Measurements from ENCODE around the gene SPRR2A. TPM values are rescaled to one million over a fixed set of nuclear protein-coding genes. Genes with fewer than 3 reads are reported as not detected.
"Not testable (repeated sequence)": the region's sequence is repeated elsewhere in the genome, so short reads cannot be mapped to it uniquely, and the experiment has no call there.

SPRR2A gene
- total and polyA plus RNA-seq, 12 donors: 0.97 to 0.98 TPM; not detected in 10

GRCh38 chr1:153024413-153024812 lies 32.9 kb downstream of the SPRR2A start:
- Histone ChIP-seq H3K27me3 (no peaks in the 10 kb centered on the region), H3K4me3 (no peak overlapping the region), H3K4me1 (replicated peaks in 1 of 2) (no peaks in the 10 kb centered on the region), H3K36me3 (replicated peaks in 1 of 2) (no peaks in the 10 kb centered on the region), H3K27ac (no peak overlapping the region), H3K9me3 (replicated peaks in 1 of 3) (no peaks in the 10 kb centered on the region)
- no peak for TF ChIP-seq CTCF (IDR thresholded peaks at IDR 0.05)
- no peak for TF ChIP-seq POLR2A (IDR thresholded peaks at IDR 0.05)
- WGBS, 4 donors: 71 to 91% (median 85%) methylated on average over 1 of the region's 1 CpG
- intact Hi-C loops (cut with DNase I): no loop called here
- no peak for DNase-seq

- intact Hi-C loops (cut with DNase I): no loop called here
- Histone ChIP-seq H3K27ac (no peak overlapping the region), H3K4me1 (replicated peaks in 1 of 2) (no peaks in the 10 kb centered on the region), H3K27me3 (no peaks in the 10 kb centered on the region), H3K36me3 (replicated peaks in 1 of 2) (no peaks in the 10 kb centered on the region), H3K9me3 (replicated peaks in 1 of 3) (no peaks in the 10 kb centered on the region), H3K4me3 (no peak overlapping the region)
- peak in 5 of 7 donors; percentile 26 to 56 (median 42) for DNase-seq
- TF ChIP-seq POLR2A (IDR thresholded peaks at IDR 0.05): no peak
- TF ChIP-seq CTCF (IDR thresholded peaks at IDR 0.05): no peak
- WGBS, 4 donors: 62 to 77% (median 67%) methylated on average over 4 to 7 of the region's 7 CpGs
Measured at GRCh38 chr1:153023109-153023508, 34.2 kb downstream of the SPRR2A start.

GRCh38 chr1:153022340-153022739 lies 35.0 kb downstream of the SPRR2A start:
- H3K4me3 ChIP-seq; intact Hi-C loops (cut with DNase I); H3K27ac ChIP-seq; DNase-seq; H3K9me3 ChIP-seq (replicated peaks in 1 of 3); H3K27me3 ChIP-seq; H3K36me3 ChIP-seq (replicated peaks in 1 of 2); H3K4me1 ChIP-seq (replicated peaks in 1 of 2): not testable (repeated sequence)
- WGBS, 4 donors: 64 to 73% (median 70%) methylated on average over 9 of the region's 9 CpGs

- DNase-seq; intact Hi-C loops (cut with DNase I); H3K9me3 ChIP-seq (replicated peaks in 1 of 3); H3K27ac ChIP-seq; H3K4me1 ChIP-seq (replicated peaks in 1 of 2); H3K36me3 ChIP-seq (replicated peaks in 1 of 2); H3K4me3 ChIP-seq; H3K27me3 ChIP-seq: not testable (repeated sequence)
- 39 to 50% (median 43%) methylated on average over 2 of the region's 2 CpGs for WGBS, 4 donors
Measured at GRCh38 chr1:153021829-153022228, 35.5 kb downstream of the SPRR2A start.

- H3K4me1 ChIP-seq (replicated peaks in 1 of 2); H3K9me3 ChIP-seq (replicated peaks in 1 of 3); H3K27me3 ChIP-seq; DNase-seq; H3K4me3 ChIP-seq; H3K27ac ChIP-seq; H3K36me3 ChIP-seq (replicated peaks in 1 of 2); intact Hi-C loops (cut with DNase I): not testable (repeated sequence)
- WGBS, 4 donors: 80 to 87% (median 83%) methylated on average over 8 of the region's 8 CpGs
Measured at GRCh38 chr1:153011235-153011758, 46.0 kb downstream of the SPRR2A start.

Small RNA genes lying within 50 kb of the gene (small RNA-seq; reads per million reads assigned to genes)
- gene AL356867.1: 0 reads per million in 2 donors
- gene RF00322: 0 reads per million in 2 donors

Other genes with a start within 250 kb of the SPRR2A start
- gene LCE1B, start 245.5 kb downstream of the SPRR2A start, total RNA-seq: not detected
- not detected for gene LCE1B, start 245.5 kb downstream of the SPRR2A start, polyA plus RNA-seq
- gene LCE1A, start 230.0 kb downstream of the SPRR2A start, total RNA-seq: not detected
- gene LCE1A, start 230.0 kb downstream of the SPRR2A start, polyA plus RNA-seq: not detected
- gene LCE6A, start 214.7 kb downstream of the SPRR2A start, total RNA-seq: not detected
- gene LCE6A, start 214.7 kb downstream of the SPRR2A start, polyA plus RNA-seq: not detected
- gene LCE7A, start 197.5 kb downstream of the SPRR2A start, total RNA-seq: not detected
- gene LCE7A, start 197.5 kb downstream of the SPRR2A start, polyA plus RNA-seq: not detected
- gene SMCP, start 179.2 kb downstream of the SPRR2A start, total RNA-seq: not detected
- gene SMCP, start 179.2 kb downstream of the SPRR2A start, polyA plus RNA-seq: not detected
- not detected for gene IVL, start 149.0 kb downstream of the SPRR2A start, total RNA-seq
- under 1 TPM in 2 of 3 donors, not detected in 1; 0.16 to 0.30 TPM for gene IVL, start 149.0 kb downstream of the SPRR2A start, polyA plus RNA-seq
- gene SPRR5, start 110.3 kb downstream of the SPRR2A start, total RNA-seq: not detected
- gene SPRR5, start 110.3 kb downstream of the SPRR2A start, polyA plus RNA-seq: not detected
- gene SPRR4, start 86.9 kb downstream of the SPRR2A start, total RNA-seq: not detected
- not detected for gene SPRR4, start 86.9 kb downstream of the SPRR2A start, polyA plus RNA-seq
- gene SPRR1A, start 73.4 kb downstream of the SPRR2A start, total RNA-seq: not detected
- gene SPRR1A, start 73.4 kb downstream of the SPRR2A start, polyA plus RNA-seq: not detected
- under 1 TPM in 1 of 9 donors, not detected in 8; 0.67 TPM for gene SPRR3, start 55.8 kb downstream of the SPRR2A start, total RNA-seq
- 1 to 10 TPM; 2.2 to 6.1 (median 2.9) TPM for gene SPRR3, start 55.8 kb downstream of the SPRR2A start, polyA plus RNA-seq
- gene SPRR1B, start 26.3 kb downstream of the SPRR2A start, total RNA-seq: under 1 TPM in 1 of 9 donors, not detected in 8; 0.74 TPM
- under 1 TPM in 2 of 3 donors, not detected in 1; 0.74 to 0.80 TPM for gene SPRR1B, start 26.3 kb downstream of the SPRR2A start, polyA plus RNA-seq
- not detected for gene SPRR2D, start 16.4 kb downstream of the SPRR2A start, total RNA-seq
- under 1 TPM in 2 of 3 donors, not detected in 1; 0.71 to 0.88 TPM for gene SPRR2D, start 16.4 kb downstream of the SPRR2A start, polyA plus RNA-seq
- gene SPRR2B, start 14.1 kb upstream of the SPRR2A start, total RNA-seq: under 1 TPM in 1 of 9 donors, not detected in 8; 0.50 TPM
- not detected for gene SPRR2B, start 14.1 kb upstream of the SPRR2A start, polyA plus RNA-seq
- gene SPRR2E, start 37.0 kb upstream of the SPRR2A start, total RNA-seq: not detected
- gene SPRR2E, start 37.0 kb upstream of the SPRR2A start, polyA plus RNA-seq: under 1 TPM in 1 of 3 donors, not detected in 2; 0.54 TPM
- gene SPRR2F, start 56.0 kb upstream of the SPRR2A start, total RNA-seq: not detected
- not detected for gene SPRR2F, start 56.0 kb upstream of the SPRR2A start, polyA plus RNA-seq
- not detected for gene SPRR2G, start 93.4 kb upstream of the SPRR2A start, total RNA-seq
- gene SPRR2G, start 93.4 kb upstream of the SPRR2A start, polyA plus RNA-seq: not detected
- gene LELP1, start 145.9 kb upstream of the SPRR2A start, total RNA-seq: not detected
- not detected for gene LELP1, start 145.9 kb upstream of the SPRR2A start, polyA plus RNA-seq
- not detected for gene PRR9, start 160.1 kb upstream of the SPRR2A start, total RNA-seq
- not detected for gene PRR9, start 160.1 kb upstream of the SPRR2A start, polyA plus RNA-seq
- gene LORICRIN, start 202.2 kb upstream of the SPRR2A start, total RNA-seq: not detected
- gene LORICRIN, start 202.2 kb upstream of the SPRR2A start, polyA plus RNA-seq: not detected

All from adrenal gland (tissue), 12 donors.